Sigmoid colon (tissue), 4 donors: ENCODE data around the gene ANP32D.

ENCODE experiments used
- EP300 ChIP-seq, 4 donors: sonication (generic); formaldehyde crosslinking; IDR thresholded peaks; one replicate each; pipeline ENCODE4 v1.6.1; 2017; ENCODE audit warnings: antibody characterized with exemption in 4 of 4
- POLR2A ChIP-seq, 2 donors: fragments of 450-650 bp; IDR thresholded peaks; one replicate each; pipeline ENCODE4 v1.6.1; 2016; ENCODE audit warnings: antibody characterized with exemption in 2 of 2, mild to moderate bottlenecking in 2 of 2, moderate library complexity in 2 of 2
- POLR2AphosphoS5 ChIP-seq, 4 donors: sonication (generic); formaldehyde crosslinking; IDR thresholded peaks; one replicate each; pipeline ENCODE4 v1.6.1; 2017; ENCODE audit warnings: antibody characterized with exemption in 4 of 4
- TF ChIP-seq, protein P1 (sequence below), 4 experiments: fragments of 450-650 bp in 3 of 4; fragments of 200-600 bp in 1 of 4; IDR thresholded peaks; one replicate each; pipeline ENCODE4 v1.5.1; 2016 to 2019; ENCODE audit warnings: antibody characterized with exemption in 4 of 4, mild to moderate bottlenecking in 3 of 4, moderate library complexity in 2 of 4

DNA sequence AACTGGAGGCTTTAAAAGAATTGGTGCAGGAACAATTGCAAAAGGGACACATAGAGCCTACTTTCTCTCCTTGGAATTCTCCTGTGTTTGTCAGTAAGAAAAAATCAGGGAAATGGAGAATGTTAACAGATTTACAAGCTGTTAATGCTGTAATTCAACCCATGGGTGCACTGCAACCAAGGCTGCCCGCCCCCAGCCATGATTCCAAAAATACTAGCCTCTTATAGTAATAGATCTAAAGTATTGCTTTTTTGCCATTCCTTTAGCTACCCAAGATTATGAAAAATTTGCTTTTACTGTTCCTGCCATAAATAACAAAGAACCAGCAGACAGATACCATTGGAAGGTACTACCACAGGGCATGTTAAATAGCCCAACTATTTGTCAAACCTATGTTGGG is 37.8 kb downstream of the ANP32D start:
- TF ChIP-seq, protein P1, sequence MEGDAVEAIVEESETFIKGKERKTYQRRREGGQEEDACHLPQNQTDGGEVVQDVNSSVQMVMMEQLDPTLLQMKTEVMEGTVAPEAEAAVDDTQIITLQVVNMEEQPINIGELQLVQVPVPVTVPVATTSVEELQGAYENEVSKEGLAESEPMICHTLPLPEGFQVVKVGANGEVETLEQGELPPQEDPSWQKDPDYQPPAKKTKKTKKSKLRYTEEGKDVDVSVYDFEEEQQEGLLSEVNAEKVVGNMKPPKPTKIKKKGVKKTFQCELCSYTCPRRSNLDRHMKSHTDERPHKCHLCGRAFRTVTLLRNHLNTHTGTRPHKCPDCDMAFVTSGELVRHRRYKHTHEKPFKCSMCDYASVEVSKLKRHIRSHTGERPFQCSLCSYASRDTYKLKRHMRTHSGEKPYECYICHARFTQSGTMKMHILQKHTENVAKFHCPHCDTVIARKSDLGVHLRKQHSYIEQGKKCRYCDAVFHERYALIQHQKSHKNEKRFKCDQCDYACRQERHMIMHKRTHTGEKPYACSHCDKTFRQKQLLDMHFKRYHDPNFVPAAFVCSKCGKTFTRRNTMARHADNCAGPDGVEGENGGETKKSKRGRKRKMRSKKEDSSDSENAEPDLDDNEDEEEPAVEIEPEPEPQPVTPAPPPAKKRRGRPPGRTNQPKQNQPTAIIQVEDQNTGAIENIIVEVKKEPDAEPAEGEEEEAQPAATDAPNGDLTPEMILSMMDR (IDR thresholded peaks at IDR 0.05): no peak
- no peak for TF ChIP-seq EP300 (IDR thresholded peaks at IDR 0.05)
- no peak for TF ChIP-seq POLR2AphosphoS5 (IDR thresholded peaks at IDR 0.05)
- TF ChIP-seq POLR2A (IDR thresholded peaks at IDR 0.05): no peak
